H9 (cell line): ENCODE results near the gene ZNF407. TPM values are rescaled to one million over a fixed set of nuclear protein-coding genes. Genes with fewer than 3 reads are reported as not detected.

Source experiments
- DNase-seq: peaks from one replicate; pipeline ENCODE4 v3.0.0-alpha.2; 2017
- H2AFZ ChIP-seq: one replicate; pipeline ENCODE4 v1.6.1; 2013; ENCODE audit warnings: mild to moderate bottlenecking, low read length, control low read depth, moderate library complexity
- H2AK5ac ChIP-seq: 2 replicates; pipeline ENCODE4 v1.6.1; 2013; ENCODE audit warnings: low read length, control low read depth, mixed read lengths; ENCODE audit not compliant: insufficient read length
- H2BK120ac ChIP-seq: one replicate; pipeline ENCODE4 v1.6.1; 2013; ENCODE audit warnings: low read depth, mild to moderate bottlenecking, low read length, control low read depth, inconsistent platforms; ENCODE audit not compliant: poor library complexity, severe bottlenecking
- H2BK12ac ChIP-seq: 2 replicates; pipeline ENCODE4 v1.6.1; 2013; ENCODE audit warnings: low read length, control low read depth, mixed read lengths, low read depth; ENCODE audit not compliant: insufficient read length
- H2BK15ac ChIP-seq: 2 replicates; pipeline ENCODE4 v1.6.1; 2013; ENCODE audit warnings: low read depth, low read length, control low read depth
- H2BK20ac ChIP-seq: one replicate; pipeline ENCODE4 v1.6.1; 2013; ENCODE audit warnings: low read depth, mild to moderate bottlenecking, low read length, control low read depth, inconsistent platforms; ENCODE audit not compliant: poor library complexity, severe bottlenecking
- H2BK5ac ChIP-seq: 2 replicates; pipeline ENCODE4 v1.6.1; 2013; ENCODE audit warnings: low read length, control low read depth, mixed read lengths; ENCODE audit not compliant: insufficient read length
- H3K14ac ChIP-seq: 2 replicates; pipeline ENCODE4 v1.6.1; 2013; ENCODE audit warnings: low read length, control low read depth; ENCODE audit not compliant: insufficient read depth
- H3K18ac ChIP-seq: 2 replicates; pipeline ENCODE4 v1.6.1; 2013; ENCODE audit warnings: low read depth, mild to moderate bottlenecking, mixed read lengths, low read length, control low read depth; ENCODE audit not compliant: insufficient read length
- H3K23ac ChIP-seq: 2 replicates; pipeline ENCODE4 v1.6.1; 2013; ENCODE audit warnings: low read length, control low read depth, mixed read lengths, low read depth; ENCODE audit not compliant: insufficient read length
- H3K23me2 ChIP-seq: 2 replicates; pipeline ENCODE4 v1.6.1; 2013; ENCODE audit warnings: low read depth, mild to moderate bottlenecking, mixed read lengths, low read length, control low read depth; ENCODE audit not compliant: insufficient read length, poor library complexity, severe bottlenecking
- H3K27ac ChIP-seq: 2 replicates; pipeline ENCODE4 v1.5.1; 2013; ENCODE audit warnings: low read length, control low read depth, mixed read lengths, low read depth; ENCODE audit not compliant: insufficient read length
- H3K27me3 ChIP-seq: 2 replicates; pipeline ENCODE4 v1.6.1; 2013; ENCODE audit warnings: low read length, control low read depth, inconsistent platforms; ENCODE audit not compliant: insufficient read depth
- H3K4ac ChIP-seq: 2 replicates; pipeline ENCODE4 v1.6.1; 2013; ENCODE audit warnings: low read depth, mild to moderate bottlenecking, control low read depth, inconsistent platforms, low read length, moderate library complexity
- H3K4me1 ChIP-seq: 2 replicates; pipeline ENCODE4 v1.6.1; 2013; ENCODE audit warnings: low read length, control low read depth, inconsistent platforms; ENCODE audit not compliant: insufficient read depth
- H3K4me2 ChIP-seq: 2 replicates; pipeline ENCODE4 v1.6.1; 2013; ENCODE audit warnings: low read length, control low read depth, mixed read lengths; ENCODE audit not compliant: insufficient read length, insufficient read depth
- H3K56ac ChIP-seq: 2 replicates; pipeline ENCODE4 v1.6.1; 2013; ENCODE audit warnings: low read depth, mild to moderate bottlenecking, mixed read lengths, low read length, control low read depth; ENCODE audit not compliant: insufficient read length
- H3K79me1 ChIP-seq: 2 replicates; pipeline ENCODE4 v1.6.1; 2013; ENCODE audit warnings: low read depth, mild to moderate bottlenecking, moderate library complexity, low read length, control low read depth, inconsistent platforms; ENCODE audit not compliant: insufficient read depth, poor library complexity, severe bottlenecking
- H3K79me2 ChIP-seq: 2 replicates; pipeline ENCODE4 v1.6.1; 2013; ENCODE audit warnings: low read length, control low read depth, inconsistent platforms; ENCODE audit not compliant: insufficient read depth
- H3K9ac ChIP-seq: 2 replicates; pipeline ENCODE4 v1.6.1; 2013; ENCODE audit warnings: low read length, control low read depth, mixed read lengths; ENCODE audit not compliant: insufficient read length; ENCODE audit errors: extremely low read depth
- H3K9me3 ChIP-seq: one replicate; pipeline ENCODE4 v1.6.1; 2013; ENCODE audit warnings: low read depth, low read length, inconsistent platforms; ENCODE audit not compliant: control insufficient read depth
- H3T11ph ChIP-seq: one replicate; pipeline ENCODE4 v1.6.1; 2013; ENCODE audit warnings: mild to moderate bottlenecking, low read length, control low read depth, inconsistent platforms
- H4K20me1 ChIP-seq: one replicate; pipeline ENCODE4 v1.6.1; 2013; ENCODE audit not compliant: control insufficient read depth, insufficient read length, insufficient read depth
- H4K5ac ChIP-seq: 2 replicates; pipeline ENCODE4 v1.6.1; 2013; ENCODE audit warnings: low read depth, mild to moderate bottlenecking, mixed read lengths, low read length, control low read depth; ENCODE audit not compliant: insufficient read length
- H4K8ac ChIP-seq: replicated peaks from 2 replicates; pipeline ENCODE4 v1.6.1; 2013; ENCODE audit warnings: low read length, control low read depth, mixed read lengths, low read depth; ENCODE audit not compliant: insufficient read length
- H4K91ac ChIP-seq: 2 replicates; pipeline ENCODE4 v1.6.1; 2013; ENCODE audit warnings: low read depth, mild to moderate bottlenecking, moderate library complexity, mixed read lengths, low read length, control low read depth; ENCODE audit not compliant: insufficient read length
- H3K27ac Mint-ChIP-seq, 3 experiments: 2 replicates in 2 of 3; 3 replicates in 1 of 3; pipeline ENCODE4 v1.8.0; 2020 to 2021; ENCODE audit warnings: mixed read lengths in 3 of 3, mild to moderate bottlenecking in 1 of 3, moderate library complexity in 1 of 3
- H3K27me3 Mint-ChIP-seq: 2 replicates; pipeline ENCODE4 v1.8.0; 2021; ENCODE audit warnings: low read depth, mild to moderate bottlenecking, moderate library complexity, mixed read lengths
- H3K36me3 Mint-ChIP-seq, 3 experiments: 2 replicates in 2 of 3; 3 replicates in 1 of 3; pipeline ENCODE4 v1.8.0; 2020 to 2021; ENCODE audit warnings: low read depth in 3 of 3, mixed read lengths in 3 of 3; ENCODE audit not compliant: insufficient read depth in 1 of 3
- H3K4me1 Mint-ChIP-seq, 2 experiments: 2 replicates each; pipeline ENCODE4 v1.8.0; 2020; ENCODE audit warnings: mixed read lengths in 2 of 2
- H3K4me3 Mint-ChIP-seq, 2 experiments: 2 replicates in 1 of 2; 3 replicates in 1 of 2; pipeline ENCODE4 v1.8.0; 2020 to 2021; ENCODE audit warnings: mild to moderate bottlenecking in 2 of 2, mixed read lengths in 2 of 2, moderate library complexity in 1 of 2
- H3K9me3 Mint-ChIP-seq, 2 experiments: 2 replicates in 1 of 2; 3 replicates in 1 of 2; pipeline ENCODE4 v1.8.0; 2020; ENCODE audit warnings: mild to moderate bottlenecking in 2 of 2, mixed read lengths in 2 of 2, moderate library complexity in 1 of 2
- CTCF ChIP-seq: fragments of 200-600 bp; sonication (generic); conservative IDR thresholded peaks from 3 replicates; pipeline ENCODE4 v1.8.0; 2021; ENCODE audit warnings: antibody characterized with exemption, mild to moderate bottlenecking
- WGBS: extraction: QIAGEN DNeasy Blood & Tissue Kit; methylation state at CpG from one replicate; pipeline ENCODE4 v1.1.7; 2013; ENCODE audit warnings: missing lambda C conversion rate, low lambda C conversion rate, mixed read lengths; ENCODE audit not compliant: insufficient read length; ENCODE audit errors: extremely low coverage; 5-methylcytosine and 5-hydroxymethylcytosine counted together
- total RNA-seq: library from RNA; stranded (reverse); gene quantifications from 2 replicates; pipeline ENCODE4 v1.2.1, GENCODE V29; 2021

The ZNF407 gene
- total RNA-seq, 1 experiment from 2014 or later, result 8.7 TPM

GRCh38 chr18:74611765-74612164, 14.1 kb downstream of the ZNF407 start:
- Histone ChIP-seq H3K14ac (no peak overlapping the region), H3K56ac (no peak overlapping the region), H4K91ac (no peak overlapping the region), H4K5ac (no peak overlapping the region), H4K20me1 (no peaks in the 10 kb centered on the region), H3K4ac (no peak overlapping the region), H2AFZ (no peak overlapping the region), H3K23me2 (no peaks in the 10 kb centered on the region), H2BK5ac (no peak overlapping the region), H4K8ac (no peak overlapping the region), H2AK5ac (no peak overlapping the region), H3K18ac (no peak overlapping the region), H3K79me2 (no peaks in the 10 kb centered on the region), H2BK120ac (no peak overlapping the region), H3K9ac (no peak overlapping the region), H3K27ac (no peak overlapping the region), H3K79me1 (no peaks in the 10 kb centered on the region), H2BK12ac (no peak overlapping the region), H2BK15ac (no peak overlapping the region), H3K4me2 (no peak overlapping the region), H3K27me3 (no peaks in the 10 kb centered on the region), H3K23ac (no peak overlapping the region), H3K9me3 (no peaks in the 10 kb centered on the region), H3T11ph (no peak overlapping the region), H2BK20ac (no peak overlapping the region), H3K4me1 (no peaks in the 10 kb centered on the region)
- no peak overlapping the region for H3K4me3 Mint-ChIP-seq
- H3K9me3 Mint-ChIP-seq, result no peaks in the 10 kb centered on the region; a peak in 1 of 5 replicates
- no peak overlapping the region for H3K27ac Mint-ChIP-seq
- no peaks in the 10 kb centered on the region for H3K36me3 Mint-ChIP-seq
- H3K4me1 Mint-ChIP-seq, result peaks cover 2 to 3% of the 10 kb centered on the region in 2 experiments; a peak in 2 of 4 replicates
- no CpG with 5 or more reads among the region's 4 CpGs for WGBS
- no peak for TF ChIP-seq CTCF
- no peaks in the 10 kb centered on the region for H3K27me3 Mint-ChIP-seq
- no peak for DNase-seq
